Right renal cortex interstitium (tissue), 3 donors: Measurements from ENCODE around the gene UBL3. TPM values are rescaled to one million over a fixed set of nuclear protein-coding genes. Genes with fewer than 3 reads are reported as not detected.

Source experiments
- DNase-seq, 3 donors: peaks; one replicate each; pipeline ENCODE4 v3.0.0-alpha.2; 2013; ENCODE audit warnings: low read depth in 3 of 3, low spot score in 2 of 3
- polyA plus RNA-seq, 3 donors: library from polyadenylated mRNA; unstranded; fragments of 120-200 nt; gene quantifications; one replicate each; pipeline ENCODE4 v1.2.1, GENCODE V29; 2013; ENCODE audit not compliant: insufficient read length in 3 of 3

Gene UBL3, protein sequence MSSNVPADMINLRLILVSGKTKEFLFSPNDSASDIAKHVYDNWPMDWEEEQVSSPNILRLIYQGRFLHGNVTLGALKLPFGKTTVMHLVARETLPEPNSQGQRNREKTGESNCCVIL
- polyA plus RNA-seq, result 10 to 100 TPM; 45.2 to 47.9 (median 47.7) TPM

DNA sequence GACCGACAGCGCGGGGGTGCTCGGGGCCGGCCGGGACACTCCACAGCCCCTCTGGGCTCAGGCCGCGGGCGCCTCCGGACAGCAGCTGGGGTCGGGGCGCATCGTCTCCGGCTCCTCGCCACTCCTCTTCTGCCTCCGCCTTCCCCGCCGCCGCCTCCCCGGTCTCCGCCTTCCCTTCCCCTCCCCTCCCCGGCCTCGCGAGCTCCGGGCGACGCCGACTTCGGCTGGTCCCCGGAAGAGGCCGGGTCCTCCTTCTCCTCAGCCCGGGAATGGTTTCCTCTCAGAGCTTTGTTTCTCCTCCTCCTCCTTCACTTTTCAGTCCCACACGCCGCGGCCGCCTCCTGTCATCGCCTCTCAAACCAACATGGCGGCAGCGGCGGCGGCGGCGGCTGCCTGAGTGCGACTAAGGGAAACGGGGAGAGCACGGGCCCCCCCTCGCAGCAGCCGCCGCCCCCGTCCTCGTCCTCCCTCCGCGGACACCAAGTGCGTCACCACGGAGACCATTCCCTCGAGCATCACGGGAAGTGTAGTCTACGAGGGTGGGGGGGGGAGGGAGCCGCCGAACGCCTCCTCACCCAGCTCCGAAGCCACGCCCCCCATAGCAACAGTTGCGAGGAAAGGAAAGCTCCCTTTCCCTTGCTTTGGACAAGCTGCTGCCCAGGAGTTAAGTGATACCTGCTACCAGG, at the start of gene UBL3:
TSS of gene UBL3 (minus strand) at position 405 of the 686 bp plus-strand sequence. CDS start 1,079 bp downstream, outside the sequence.
- DNase-seq, result peak in 2 of 3 donors; percentile 93 to 95

- no peak for DNase-seq
These were observed 46.7 kb upstream of the UBL3 start for GRCh38 chr13:29897102-29897501.

GRCh38 chr13:29893438-29893837, 43.0 kb upstream of the UBL3 start:
- DNase-seq, result no peak

DNA sequence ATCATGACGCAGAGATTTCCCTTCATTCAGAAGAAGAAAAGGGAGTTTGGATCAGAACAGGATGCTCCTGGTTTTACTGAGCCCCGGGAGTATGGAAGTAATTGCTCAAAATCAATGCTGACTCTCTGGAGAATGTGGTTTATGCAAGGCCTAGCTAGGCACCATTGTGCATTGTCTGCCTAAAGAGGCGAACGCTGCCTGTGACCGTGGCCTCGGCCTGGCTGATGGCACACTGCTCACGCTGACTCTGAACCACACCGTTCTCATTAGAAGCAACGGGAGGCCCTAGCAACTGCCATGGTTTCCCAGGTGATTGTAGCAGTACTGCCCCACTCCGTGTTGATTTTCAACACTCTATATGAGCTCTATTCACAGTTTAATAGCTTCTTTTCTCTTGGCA, 41.7 kb upstream of the UBL3 start:
- DNase-seq, result no peak

- DNase-seq, result no peak
These were observed 38.7 kb upstream of the UBL3 start for GRCh38 chr13:29889111-29889510.

- DNase-seq, result no peak
These were observed 37.9 kb upstream of the UBL3 start for GRCh38 chr13:29888306-29888705.

GRCh38 chr13:29887686-29888085, 37.3 kb upstream of the UBL3 start:
- DNase-seq, result no peak

GRCh38 chr13:29887030-29887557, 36.7 kb upstream of the UBL3 start:
- no peak for DNase-seq

DNA sequence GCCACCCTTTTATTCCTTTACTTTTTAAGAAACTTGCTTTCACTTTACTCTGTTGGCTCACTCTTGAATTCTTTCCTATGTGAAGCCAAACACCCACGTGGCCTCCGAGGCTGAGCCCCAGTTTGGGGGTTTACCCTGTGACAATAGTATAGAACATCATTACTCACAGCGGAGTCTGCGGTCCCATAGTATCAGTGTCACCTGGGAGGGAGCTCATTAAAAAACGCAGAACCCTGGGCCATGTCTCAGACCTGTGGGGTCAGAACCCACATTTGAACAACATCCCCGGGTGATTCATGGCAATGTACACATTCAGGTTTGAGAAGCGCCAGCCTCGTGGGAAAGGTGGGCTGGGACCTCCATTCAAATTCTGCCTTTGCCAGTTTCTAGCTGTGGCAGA, 36.0 kb upstream of the UBL3 start:
- no peak for DNase-seq

- no peak for DNase-seq
These were observed 35.6 kb upstream of the UBL3 start for GRCh38 chr13:29885989-29886388.

- DNase-seq, result no peak
These were observed 34.4 kb upstream of the UBL3 start for GRCh38 chr13:29884671-29885430.

GRCh38 chr13:29883941-29884518, 33.6 kb upstream of the UBL3 start:
- DNase-seq, result no peak

DNA sequence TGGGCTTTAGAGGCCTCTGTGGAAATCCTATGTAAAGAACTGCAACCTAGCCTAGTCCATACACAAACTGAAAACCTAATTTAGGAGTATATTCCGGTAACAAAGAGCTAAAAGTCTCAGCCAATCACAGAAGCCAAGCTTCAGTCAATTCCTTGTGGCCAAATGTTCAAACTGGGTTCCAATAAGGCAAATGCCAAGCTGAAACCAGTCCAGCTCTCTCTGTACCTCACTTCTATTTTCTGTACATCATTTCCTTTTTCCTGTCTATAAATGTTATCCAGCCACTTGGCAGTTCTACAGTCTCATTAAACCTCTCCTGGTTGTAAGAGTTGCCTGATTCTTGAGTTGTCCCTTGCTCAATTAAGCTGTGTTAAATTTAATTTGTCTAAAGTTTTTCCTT, 31.7 kb upstream of the UBL3 start:
- DNase-seq, result no peak

GRCh38 chr13:29878101-29878500, 27.7 kb upstream of the UBL3 start:
- DNase-seq, result no peak

- no peak for DNase-seq
These were observed 27.1 kb upstream of the UBL3 start for GRCh38 chr13:29877456-29878078.

DNA sequence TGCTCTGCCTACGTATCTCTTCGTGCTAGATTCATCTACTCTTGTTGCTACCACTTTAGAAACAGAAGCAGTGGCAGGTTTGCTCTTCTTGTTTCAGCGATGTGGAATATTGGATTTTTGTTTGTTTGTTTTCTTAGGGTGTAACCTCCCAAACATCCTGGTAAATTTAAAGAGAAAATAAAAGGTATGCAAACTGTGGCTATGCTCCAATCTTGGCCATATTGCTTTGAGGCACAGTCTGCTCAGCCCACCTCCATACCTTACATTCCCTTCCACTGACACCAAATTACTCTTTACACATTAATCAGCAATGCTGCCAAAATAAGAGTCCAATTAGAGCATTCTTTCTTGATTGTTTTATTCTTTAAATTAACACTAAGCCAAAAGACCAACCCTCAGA, 25.2 kb upstream of the UBL3 start:
- no peak for DNase-seq

DNA sequence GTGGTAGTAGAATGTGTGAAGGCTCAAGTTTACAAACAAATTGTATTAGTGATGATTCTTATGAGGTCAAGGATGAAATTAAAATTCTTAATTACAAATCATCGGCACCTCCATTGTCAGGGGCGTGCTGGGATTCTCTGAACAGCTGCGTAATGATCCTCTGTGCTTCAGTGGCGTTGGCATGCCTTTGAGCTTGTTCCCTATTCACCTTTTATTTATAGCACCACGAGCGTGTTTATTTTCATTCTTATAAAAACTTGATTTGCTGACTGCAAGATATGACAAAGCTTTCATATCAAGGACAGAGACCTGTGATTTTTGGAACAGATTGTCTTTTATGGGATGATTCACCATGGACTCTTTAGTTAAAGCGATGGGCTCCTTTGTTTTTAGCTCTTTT, 18.2 kb upstream of the UBL3 start:
- no peak for DNase-seq

GRCh38 chr13:29865934-29866333, 15.5 kb upstream of the UBL3 start:
- no peak for DNase-seq

- no peak for DNase-seq
These were observed 11.3 kb upstream of the UBL3 start for GRCh38 chr13:29861694-29862110.

GRCh38 chr13:29859971-29860370, 9.6 kb upstream of the UBL3 start:
- no peak for DNase-seq

DNA sequence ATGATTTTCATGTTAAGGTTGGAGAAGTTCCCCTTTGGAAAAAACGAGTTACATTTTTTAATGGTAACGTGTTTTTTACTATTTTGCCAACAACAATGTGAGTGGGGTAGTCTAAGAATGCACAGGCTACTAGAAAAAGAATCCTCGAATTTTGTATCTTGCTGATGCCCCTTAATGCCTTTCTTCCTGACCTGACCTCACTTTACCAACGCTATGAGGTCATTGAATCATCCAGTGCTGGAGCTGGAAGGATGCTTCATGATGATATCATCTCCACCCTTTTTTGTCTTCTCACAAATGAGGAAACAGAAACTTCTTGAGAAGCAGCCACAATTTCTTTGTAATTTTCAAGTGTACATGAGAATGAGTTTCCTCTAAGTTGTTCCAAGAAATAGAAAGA, 8.2 kb upstream of the UBL3 start:
- DNase-seq, result no peak
